Esophagus muscularis mucosa (tissue), 2 donors: ENCODE data around the gene FKBP1A.
A peak's percentile ranks its signal among the peaks of the same experiment; 100 is the strongest.

Experiments
- POLR2A ChIP-seq: fragments of 450-650 bp; IDR thresholded peaks from one replicate; pipeline ENCODE4 v1.6.1; 2017; ENCODE audit warnings: antibody characterized with exemption, moderate library complexity, mild to moderate bottlenecking, low read depth
- POLR2AphosphoS5 ChIP-seq, 2 donors: sonication (generic); formaldehyde crosslinking; IDR thresholded peaks; one replicate each; pipeline ENCODE4 v1.6.1; 2017; ENCODE audit warnings: antibody characterized with exemption in 2 of 2

DNA sequence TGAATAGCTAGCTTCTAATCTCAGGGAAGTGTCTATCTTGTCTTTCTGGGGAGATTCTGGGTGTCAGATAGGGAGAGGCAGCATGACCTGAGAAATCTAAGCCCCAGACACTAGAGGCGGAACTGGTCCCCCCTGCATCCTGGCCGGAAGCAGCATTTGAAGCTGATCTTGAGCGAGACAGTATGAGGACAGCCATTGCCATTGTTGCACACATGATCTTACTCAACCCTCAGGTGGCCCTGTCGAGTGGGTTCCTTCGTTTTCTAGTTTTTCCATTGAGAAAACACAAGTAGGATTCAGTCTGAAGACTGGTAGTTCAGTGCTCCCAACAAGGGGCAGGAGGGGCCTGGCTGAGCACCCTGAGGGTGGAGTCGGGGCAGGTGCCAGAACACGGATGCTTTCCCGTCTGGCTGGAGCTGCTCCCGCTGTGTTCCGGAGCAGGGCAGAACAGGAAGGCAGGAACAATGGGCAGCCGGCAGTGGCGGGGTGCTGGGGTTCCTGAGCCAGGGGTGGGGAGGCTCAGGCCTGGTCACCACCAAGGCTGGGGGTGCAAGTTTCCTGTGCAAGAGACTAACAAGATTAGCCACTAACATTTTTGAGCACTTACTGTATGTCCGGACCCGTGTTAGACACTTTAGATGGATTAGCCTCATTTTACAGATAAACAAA, 56.0 kb downstream of the FKBP1A start:
- no peak for TF ChIP-seq POLR2A
- peak; percentile 59 to 73 for TF ChIP-seq POLR2AphosphoS5 (IDR thresholded peaks at IDR 0.05)
